Smooth muscle cell of the brain vasculature (primary cell): ENCODE data around the gene TEX29.

Experiments used
- DNase-seq: peaks from one replicate; pipeline ENCODE4 v3.0.0-alpha.2; 2012; ENCODE audit warnings: low read depth, low spot score

TEX29 gene

GRCh38 chr13:111319998-111320911 lies at the start of gene TEX29:
TEX29 (plus strand) TSS chr13:111320642; CDS start chr13:111320891, 249 bp downstream.
- no peak for DNase-seq

- no peak for DNase-seq
Observed at GRCh38 chr13:111270765-111271698, 49.4 kb upstream of the TEX29 start.

GRCh38 chr13:111272117-111272516 lies 48.3 kb upstream of the TEX29 start:
- DNase-seq = no peak

- DNase-seq = no peak
Observed at GRCh38 chr13:111275382-111275781, 45.1 kb upstream of the TEX29 start.

GRCh38 chr13:111275995-111276618 lies 44.3 kb upstream of the TEX29 start:
- DNase-seq = no peak

GRCh38 chr13:111278258-111278657 lies 42.2 kb upstream of the TEX29 start:
- no peak for DNase-seq

GRCh38 chr13:111278743-111279652 lies 41.4 kb upstream of the TEX29 start:
- DNase-seq = no peak

GRCh38 chr13:111280226-111280625 lies 40.2 kb upstream of the TEX29 start:
- DNase-seq = no peak

GRCh38 chr13:111280681-111281585 lies 39.5 kb upstream of the TEX29 start:
- DNase-seq = no peak

GRCh38 chr13:111281751-111282311 lies 38.6 kb upstream of the TEX29 start:
- DNase-seq = no peak

GRCh38 chr13:111282425-111282824 lies 38.0 kb upstream of the TEX29 start:
- no peak for DNase-seq

GRCh38 chr13:111282997-111283396 lies 37.4 kb upstream of the TEX29 start:
- no peak for DNase-seq

- no peak for DNase-seq
Observed at GRCh38 chr13:111283457-111283856, 37.0 kb upstream of the TEX29 start.

- no peak for DNase-seq
Observed at GRCh38 chr13:111283991-111284390, 36.5 kb upstream of the TEX29 start.

- DNase-seq = no peak
Observed at GRCh38 chr13:111284565-111284964, 35.9 kb upstream of the TEX29 start.

GRCh38 chr13:111286162-111286561 lies 34.3 kb upstream of the TEX29 start:
- no peak for DNase-seq

- DNase-seq = no peak
Observed at GRCh38 chr13:111286749-111287148, 33.7 kb upstream of the TEX29 start.

GRCh38 chr13:111287201-111287600 lies 33.2 kb upstream of the TEX29 start:
- no peak for DNase-seq

GRCh38 chr13:111288276-111288675 lies 32.2 kb upstream of the TEX29 start:
- no peak for DNase-seq
